Tibial nerve (tissue), 4 donors: Measurements from ENCODE around the gene MAPT.

Experiments used
- EP300 ChIP-seq, 2 donors: sonication (generic); formaldehyde crosslinking; IDR thresholded peaks; one replicate each; pipeline ENCODE4 v1.6.1; 2017; ENCODE audit warnings: antibody characterized with exemption in 2 of 2, mild to moderate bottlenecking in 1 of 2
- POLR2A ChIP-seq, 2 donors: fragments of 450-650 bp; IDR thresholded peaks; one replicate each; pipeline ENCODE4 v1.6.1; 2017; ENCODE audit warnings: antibody characterized with exemption in 2 of 2, mild to moderate bottlenecking in 2 of 2, moderate library complexity in 2 of 2
- TF ChIP-seq, protein P1 (sequence below), 5 experiments: fragments of 200-600 bp in 3 of 5; fragments of 450-650 bp in 2 of 5; sonication (generic) in 3 of 5; IDR thresholded peaks; one replicate each; pipeline ENCODE4 v1.5.1; 2016 to 2019; ENCODE audit warnings: antibody characterized with exemption in 5 of 5, mild to moderate bottlenecking in 3 of 5, moderate library complexity in 2 of 5

DNA sequence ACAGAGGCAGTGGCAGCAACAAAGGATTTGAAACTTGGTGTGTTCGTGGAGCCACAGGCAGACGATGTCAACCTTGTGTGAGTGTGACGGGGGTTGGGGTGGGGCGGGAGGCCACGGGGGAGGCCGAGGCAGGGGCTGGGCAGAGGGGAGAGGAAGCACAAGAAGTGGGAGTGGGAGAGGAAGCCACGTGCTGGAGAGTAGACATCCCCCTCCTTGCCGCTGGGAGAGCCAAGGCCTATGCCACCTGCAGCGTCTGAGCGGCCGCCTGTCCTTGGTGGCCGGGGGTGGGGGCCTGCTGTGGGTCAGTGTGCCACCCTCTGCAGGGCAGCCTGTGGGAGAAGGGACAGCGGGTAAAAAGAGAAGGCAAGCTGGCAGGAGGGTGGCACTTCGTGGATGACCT lies 130.2 kb downstream of the MAPT start:
- TF ChIP-seq, protein P1, sequence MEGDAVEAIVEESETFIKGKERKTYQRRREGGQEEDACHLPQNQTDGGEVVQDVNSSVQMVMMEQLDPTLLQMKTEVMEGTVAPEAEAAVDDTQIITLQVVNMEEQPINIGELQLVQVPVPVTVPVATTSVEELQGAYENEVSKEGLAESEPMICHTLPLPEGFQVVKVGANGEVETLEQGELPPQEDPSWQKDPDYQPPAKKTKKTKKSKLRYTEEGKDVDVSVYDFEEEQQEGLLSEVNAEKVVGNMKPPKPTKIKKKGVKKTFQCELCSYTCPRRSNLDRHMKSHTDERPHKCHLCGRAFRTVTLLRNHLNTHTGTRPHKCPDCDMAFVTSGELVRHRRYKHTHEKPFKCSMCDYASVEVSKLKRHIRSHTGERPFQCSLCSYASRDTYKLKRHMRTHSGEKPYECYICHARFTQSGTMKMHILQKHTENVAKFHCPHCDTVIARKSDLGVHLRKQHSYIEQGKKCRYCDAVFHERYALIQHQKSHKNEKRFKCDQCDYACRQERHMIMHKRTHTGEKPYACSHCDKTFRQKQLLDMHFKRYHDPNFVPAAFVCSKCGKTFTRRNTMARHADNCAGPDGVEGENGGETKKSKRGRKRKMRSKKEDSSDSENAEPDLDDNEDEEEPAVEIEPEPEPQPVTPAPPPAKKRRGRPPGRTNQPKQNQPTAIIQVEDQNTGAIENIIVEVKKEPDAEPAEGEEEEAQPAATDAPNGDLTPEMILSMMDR (IDR thresholded peaks at IDR 0.05) = no peak
- no peak for TF ChIP-seq POLR2A (IDR thresholded peaks at IDR 0.05)
- no peak for TF ChIP-seq EP300 (IDR thresholded peaks at IDR 0.05)
